Lung (tissue), 12 donors: ENCODE measurements around the gene PTPRB. TPM values are rescaled to one million over a fixed set of nuclear protein-coding genes. Genes with fewer than 3 reads are reported as not detected.

Experiments used
- ATAC-seq: fragments of 200-7000 bp; cut with Tn5 transposase; one replicate; pipeline ENCODE4 v1.9.1; 2020; ENCODE audit warnings: moderate number of reproducible peaks; ENCODE audit not compliant: insufficient read depth, low FRiP score
- DNase-seq, 3 donors: peaks; one replicate each; pipeline ENCODE4 v3.0.0-alpha.2; 2013 to 2017
- H3K27ac ChIP-seq, 2 donors: one replicate each; pipeline ENCODE4 v1.5.1; 2013; ENCODE audit warnings: mild to moderate bottlenecking in 2 of 2, moderate library complexity in 2 of 2, control low read depth in 1 of 2, inconsistent platforms in 1 of 2, low read depth in 1 of 2, low read length in 1 of 2
- H3K27me3 ChIP-seq, 3 donors: one replicate each; pipeline ENCODE4 v1.5.1; 2013; ENCODE audit warnings: low read length in 2 of 3; ENCODE audit not compliant: control insufficient read depth in 3 of 3, insufficient read depth in 3 of 3
- H3K36me3 ChIP-seq, 4 donors: one replicate each; pipeline ENCODE4 v1.5.1; 2013; ENCODE audit warnings: low read length in 4 of 4, mild to moderate bottlenecking in 1 of 4, moderate library complexity in 1 of 4; ENCODE audit not compliant: control insufficient read depth in 4 of 4, insufficient read depth in 4 of 4
- H3K4me1 ChIP-seq, 5 donors: one replicate each; pipeline ENCODE4 v1.5.1; 2013; ENCODE audit warnings: low read length in 5 of 5, mild to moderate bottlenecking in 2 of 5, moderate library complexity in 1 of 5; ENCODE audit not compliant: control insufficient read depth in 5 of 5, insufficient read depth in 5 of 5
- H3K4me3 ChIP-seq: one replicate; pipeline ENCODE4 v1.5.1; 2013; ENCODE audit warnings: mild to moderate bottlenecking, control low read depth, moderate library complexity
- H3K9ac ChIP-seq, 2 donors: one replicate each; pipeline ENCODE4 v1.5.1; 2013; ENCODE audit warnings: low read length in 2 of 2, control low read depth in 1 of 2; ENCODE audit not compliant: insufficient read depth in 1 of 2
- H3K9me3 ChIP-seq, 4 donors: one replicate each; pipeline ENCODE4 v1.5.1; 2013; ENCODE audit warnings: low read length in 3 of 4, mild to moderate bottlenecking in 1 of 4, moderate library complexity in 1 of 4; ENCODE audit not compliant: control insufficient read depth in 4 of 4, insufficient read depth in 3 of 4
- WGBS, 2 donors: extraction: QIAGEN DNeasy Blood & Tissue Kit; methylation state at CpG; one replicate each; pipeline ENCODE4 v1.1.7; 2013; 5-methylcytosine and 5-hydroxymethylcytosine counted together
- polyA plus RNA-seq, 2 donors: library from polyadenylated mRNA; stranded (reverse); fragments of 200-250 nt; gene quantifications; one replicate each; pipeline ENCODE4 v1.2.1, GENCODE V29; 2013
- total RNA-seq, 2 donors: library from RNA; depleted of rRNA in 1 of 2; stranded (reverse); fragments of >200 nt in 1 of 2; gene quantifications; one replicate each; pipeline ENCODE4 v1.2.1, GENCODE V29; 2014 to 2021
- TF ChIP-seq, protein P1 (sequence below): IDR thresholded peaks from 2 replicates; pipeline ENCODE4 v1.5.1; 2012; ENCODE audit warnings: mild to moderate bottlenecking; ENCODE audit errors: control extremely low read depth, extremely low read depth
- donor health status: control.
- donor health status: control.
- donor health status: Bipolar disorder and iron deficiency.
- donor health status: healthy.
- donor health status: DM: yes; HTN: yes; CAD: no.

Gene PTPRB
- total and polyA plus RNA-seq, 4 donors = 15.5 to 93.6 (median 47.9) TPM

DNA sequence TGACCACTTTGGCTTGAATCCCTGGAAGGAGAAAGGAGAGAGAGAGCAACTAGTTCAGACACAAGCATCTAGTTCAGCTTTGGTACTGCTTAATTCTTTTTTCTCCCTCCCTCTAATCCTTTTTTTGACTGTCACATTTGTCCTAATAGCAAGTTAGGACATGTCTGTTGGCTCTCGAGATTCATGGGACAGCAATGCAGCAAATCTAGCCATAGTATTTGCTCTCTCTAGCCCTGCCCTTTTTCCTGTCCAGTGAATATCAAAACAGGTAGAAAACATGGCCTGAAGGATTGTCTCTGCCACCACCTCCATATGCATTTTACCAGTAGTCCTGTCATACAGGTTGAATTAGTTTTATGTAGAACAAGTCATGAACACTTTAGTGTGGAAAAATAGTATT is 116.4 kb downstream of the PTPRB start:
- Histone ChIP-seq H3K27ac (no peak overlapping the region), H3K36me3 (peaks cover 0 to 1% (median 0%) of the 10 kb centered on the region in 4 donors), H3K4me1 (no peaks in the 10 kb centered on the region), H3K4me3 (no peak overlapping the region), H3K9ac (no peak overlapping the region), H3K9me3 (no peaks in the 10 kb centered on the region), H3K27me3 (no peaks in the 10 kb centered on the region)
- TF ChIP-seq, protein P1, sequence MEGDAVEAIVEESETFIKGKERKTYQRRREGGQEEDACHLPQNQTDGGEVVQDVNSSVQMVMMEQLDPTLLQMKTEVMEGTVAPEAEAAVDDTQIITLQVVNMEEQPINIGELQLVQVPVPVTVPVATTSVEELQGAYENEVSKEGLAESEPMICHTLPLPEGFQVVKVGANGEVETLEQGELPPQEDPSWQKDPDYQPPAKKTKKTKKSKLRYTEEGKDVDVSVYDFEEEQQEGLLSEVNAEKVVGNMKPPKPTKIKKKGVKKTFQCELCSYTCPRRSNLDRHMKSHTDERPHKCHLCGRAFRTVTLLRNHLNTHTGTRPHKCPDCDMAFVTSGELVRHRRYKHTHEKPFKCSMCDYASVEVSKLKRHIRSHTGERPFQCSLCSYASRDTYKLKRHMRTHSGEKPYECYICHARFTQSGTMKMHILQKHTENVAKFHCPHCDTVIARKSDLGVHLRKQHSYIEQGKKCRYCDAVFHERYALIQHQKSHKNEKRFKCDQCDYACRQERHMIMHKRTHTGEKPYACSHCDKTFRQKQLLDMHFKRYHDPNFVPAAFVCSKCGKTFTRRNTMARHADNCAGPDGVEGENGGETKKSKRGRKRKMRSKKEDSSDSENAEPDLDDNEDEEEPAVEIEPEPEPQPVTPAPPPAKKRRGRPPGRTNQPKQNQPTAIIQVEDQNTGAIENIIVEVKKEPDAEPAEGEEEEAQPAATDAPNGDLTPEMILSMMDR = no peak
- DNase-seq (no peak), ATAC-seq (no peak)
- WGBS, 2 donors = 75 to 90% methylated on average over 1 of the region's 1 CpG

DNA sequence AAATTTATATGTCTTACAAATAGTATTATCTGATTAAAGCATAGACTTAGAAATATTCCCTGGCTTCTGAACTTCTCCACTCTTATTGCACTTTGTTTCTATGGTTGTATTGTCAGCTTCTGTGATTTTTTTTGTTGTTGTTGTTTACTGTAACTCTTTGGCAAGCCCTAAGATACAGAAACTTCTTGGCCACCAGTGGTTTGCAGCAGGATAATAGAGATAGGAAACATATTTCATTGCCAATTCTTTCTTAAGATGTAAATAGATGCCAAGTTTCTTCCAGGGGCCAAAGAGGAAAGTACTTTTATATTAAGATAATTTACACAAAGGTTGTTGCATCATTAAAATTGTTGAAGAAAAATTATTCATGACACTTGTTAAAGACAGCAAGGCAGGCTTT is 123.8 kb downstream of the PTPRB start:
- peak in 2 of 3 donors; percentile 40 to 67 for DNase-seq
- Histone ChIP-seq H3K36me3 (no peaks in the 10 kb centered on the region), H3K9me3 (no peaks in the 10 kb centered on the region), H3K9ac (no peak overlapping the region), H3K4me1 (peaks cover 0 to 8% (median 0%) of the 10 kb centered on the region in 5 donors), H3K4me3 (no peak overlapping the region), H3K27ac (no peak overlapping the region), H3K27me3 (no peaks in the 10 kb centered on the region)
- ATAC-seq = no peak
- TF ChIP-seq, protein P1 = no peak

DNA sequence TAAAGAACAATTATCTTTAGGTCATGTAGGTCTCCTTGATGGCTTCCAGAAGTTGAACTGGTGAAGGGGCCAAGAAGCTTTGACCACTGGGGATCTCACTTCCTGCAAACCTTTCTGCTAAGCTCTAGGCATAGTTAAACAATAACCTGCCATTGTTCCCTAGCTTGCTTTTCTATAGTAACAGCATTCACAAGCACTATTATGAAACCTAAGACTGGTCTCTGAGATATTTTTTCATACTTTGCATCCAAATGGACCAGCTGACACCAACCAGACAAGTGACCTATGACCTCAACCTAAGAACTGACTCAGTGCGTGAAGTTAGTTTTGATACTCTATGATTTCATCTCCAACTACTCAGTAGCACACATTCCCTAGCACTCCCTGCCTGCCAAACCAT is 129.1 kb downstream of the PTPRB start:
- no peak for ATAC-seq
- no peaks in the 10 kb centered on the region for H3K36me3 ChIP-seq
- H3K27me3 ChIP-seq = no peaks in the 10 kb centered on the region
- H3K4me3 ChIP-seq = no peak overlapping the region
- WGBS, 2 donors = 97 to 98% methylated on average over 1 of the region's 1 CpG
- DNase-seq = no peak
- H3K4me1 ChIP-seq = no peaks in the 10 kb centered on the region
- H3K9ac ChIP-seq = no peak overlapping the region
- H3K27ac ChIP-seq = no peak overlapping the region
- no peaks in the 10 kb centered on the region for H3K9me3 ChIP-seq
- TF ChIP-seq, protein P1 = no peak

DNA sequence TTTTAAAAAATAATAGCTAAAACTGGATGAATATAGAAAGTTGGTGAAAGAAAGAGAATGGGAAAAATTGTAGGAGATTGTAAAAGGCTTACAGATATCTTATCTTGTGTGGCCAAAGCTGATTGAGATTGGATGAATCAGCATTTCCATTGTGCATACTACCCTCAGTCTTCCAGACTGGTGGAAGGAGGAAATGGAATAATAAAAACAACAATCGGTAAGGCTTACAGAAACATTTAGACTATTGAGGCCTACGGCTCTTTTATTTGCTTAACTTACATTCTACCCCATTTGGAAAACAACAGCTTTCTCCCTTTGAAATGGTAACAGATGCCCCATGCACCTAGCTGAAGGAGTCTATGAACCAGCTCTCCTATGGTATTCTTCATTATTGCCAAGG is 129.8 kb downstream of the PTPRB start:
- Histone ChIP-seq H3K4me3 (no peak overlapping the region), H3K4me1 (no peaks in the 10 kb centered on the region), H3K36me3 (no peaks in the 10 kb centered on the region), H3K27ac (no peak overlapping the region), H3K9me3 (no peaks in the 10 kb centered on the region), H3K9ac (no peak overlapping the region), H3K27me3 (no peaks in the 10 kb centered on the region)
- WGBS, 2 donors = 43 to 77% methylated on average over 2 of the region's 2 CpGs
- TF ChIP-seq, protein P1 = no peak
- ATAC-seq (no peak), DNase-seq (no peak)
